H1 (cell line): ENCODE measurements around the gene RPL41. TPM values are rescaled to one million over a fixed set of nuclear protein-coding genes. Genes with fewer than 3 reads are reported as not detected.

Experiments
- CTCF ChIA-PET: fragments of 300-600 bp; sonication (Branson Sonifier 250); formaldehyde crosslinking; loops from one replicate; lab custom pipeline; 2021; ENCODE audit not compliant: partially characterized antibody; lab: Charles Lee
- POLR2A ChIA-PET: fragments of 300-600 bp; sonication (Branson Sonifier 250); formaldehyde crosslinking; loops from one replicate; lab custom pipeline; 2021; ENCODE audit warnings: inconsistent platforms; ENCODE audit not compliant: partially characterized antibody; lab: Charles Lee
- DNase-seq, 2 experiments: peaks; one replicate each; pipeline versions ENCODE4 v3.0.0 to v3.0.0-alpha.2; 2010 to 2022; ENCODE audit warnings: low spot score in 2 of 2, low read depth in 1 of 2, mixed read lengths in 1 of 2
- FAIRE-seq: peaks from 2 replicates; lab custom pipeline; 2011; peaks lifted over from hg19 to GRCh38; lab: Jason Lieb, UNC
- H2AFZ ChIP-seq: 2 replicates; pipeline ENCODE4 v1.8.1; 2012; ENCODE audit warnings: low read length, inconsistent platforms
- H2AK5ac ChIP-seq: 2 replicates; pipeline ENCODE4 v1.6.1; 2013; ENCODE audit warnings: low read depth, low read length
- H2BK120ac ChIP-seq: replicated peaks from 2 replicates; pipeline ENCODE3; 2013; ENCODE audit warnings: low read depth, low read length, inconsistent platforms
- H2BK12ac ChIP-seq: 2 replicates; pipeline ENCODE4 v1.6.1; 2013; ENCODE audit warnings: low read depth, low read length
- H2BK15ac ChIP-seq: 2 replicates; pipeline ENCODE4 v1.6.1; 2013; ENCODE audit warnings: low read length
- H2BK20ac ChIP-seq: 2 replicates; pipeline ENCODE4 v1.6.1; 2013; ENCODE audit warnings: low read length
- H2BK5ac ChIP-seq: 2 replicates; pipeline ENCODE4 v1.6.1; 2013; ENCODE audit warnings: low read depth, low read length
- H3K14ac ChIP-seq: 2 replicates; pipeline ENCODE4 v1.6.1; 2013; ENCODE audit warnings: inconsistent platforms; ENCODE audit not compliant: insufficient read length
- H3K18ac ChIP-seq: 2 replicates; pipeline ENCODE4 v1.6.1; 2013; ENCODE audit warnings: low read length; ENCODE audit errors: extremely low read depth
- H3K23ac ChIP-seq: 2 replicates; pipeline ENCODE4 v1.6.1; 2013; ENCODE audit warnings: inconsistent platforms; ENCODE audit not compliant: insufficient read length
- H3K23me2 ChIP-seq: 2 replicates; pipeline ENCODE4 v1.6.1; 2013; ENCODE audit warnings: low read depth, low read length
- H3K27ac ChIP-seq: 2 replicates; pipeline ENCODE4 v1.6.1; 2011; ENCODE audit warnings: low read depth, low read length, inconsistent platforms
- H3K27me3 ChIP-seq, 4 experiments: replicated peaks in 1 of 4; 1 replicate in 1 of 4; 2 replicates in 3 of 4; pipeline versions ENCODE4 v1.6.1 to v1.8.1; 2011 to 2013; ENCODE audit warnings: low read length in 3 of 4, mild to moderate bottlenecking in 3 of 4, inconsistent platforms in 2 of 4, mixed read lengths in 2 of 4, moderate library complexity in 1 of 4; ENCODE audit not compliant: control insufficient read depth in 3 of 4, insufficient read depth in 3 of 4; ENCODE audit errors: extremely low read depth in 1 of 4
- H3K36me3 ChIP-seq, 4 experiments: 2 replicates each; pipeline versions ENCODE4 v1.6.1 to v1.8.1; 2011 to 2013; ENCODE audit warnings: mild to moderate bottlenecking in 4 of 4, low read length in 3 of 4, moderate library complexity in 2 of 4, control low read depth in 1 of 4, inconsistent platforms in 1 of 4; ENCODE audit not compliant: insufficient read depth in 4 of 4, control insufficient read depth in 2 of 4
- H3K4ac ChIP-seq: replicated peaks from 2 replicates; pipeline ENCODE3; 2013; ENCODE audit warnings: low read length, low read depth, mixed read lengths, inconsistent platforms; ENCODE audit not compliant: insufficient read length
- H3K4me1 ChIP-seq, 4 experiments: replicated peaks in 1 of 4; 1 replicate in 1 of 4; 2 replicates in 3 of 4; pipeline versions ENCODE4 v1.6.1 to v1.8.1; 2011 to 2013; ENCODE audit warnings: low read length in 3 of 4, inconsistent platforms in 2 of 4, mixed read lengths in 1 of 4; ENCODE audit not compliant: insufficient read depth in 4 of 4, control insufficient read depth in 3 of 4
- H3K4me2 ChIP-seq, 2 experiments: 2 replicates each; pipeline versions ENCODE4 v1.6.1 to v1.8.1; 2011 to 2013; ENCODE audit warnings: low read depth in 2 of 2, low read length in 2 of 2, control low read depth in 1 of 2, inconsistent platforms in 1 of 2, mild to moderate bottlenecking in 1 of 2; ENCODE audit not compliant: insufficient read depth in 1 of 2
- H3K4me3 ChIP-seq, 4 experiments: fragments of 200-600, 300-600 bp in 1 of 4; sonication (generic), shearing (Covaris generic), sonication (Bioruptor Twin) in 1 of 4; 2 replicates each; pipeline versions ENCODE4 v1.5.1 to v1.8.1; 2011 to 2016; ENCODE audit warnings: low read length in 4 of 4, low read depth in 3 of 4, control low read depth in 2 of 4, inconsistent platforms in 2 of 4, mild to moderate bottlenecking in 2 of 4, mixed read lengths in 1 of 4, moderate library complexity in 1 of 4; ENCODE audit not compliant: insufficient read depth in 2 of 4; ENCODE audit errors: extremely low read depth in 1 of 4
- H3K56ac ChIP-seq: replicated peaks from 2 replicates; pipeline ENCODE3; 2013; ENCODE audit warnings: low read depth, mild to moderate bottlenecking, mixed read lengths, low read length, inconsistent platforms; ENCODE audit not compliant: insufficient read length
- H3K79me1 ChIP-seq: 2 replicates; pipeline ENCODE4 v1.6.1; 2013; ENCODE audit warnings: low read depth, low read length, control low read depth
- H3K79me2 ChIP-seq, 2 experiments: 2 replicates each; pipeline versions ENCODE4 v1.6.1 to v1.8.1; 2012 to 2013; ENCODE audit warnings: low read length in 2 of 2, mild to moderate bottlenecking in 2 of 2, inconsistent platforms in 1 of 2; ENCODE audit not compliant: insufficient read depth in 2 of 2, control insufficient read depth in 1 of 2
- H3K9ac ChIP-seq, 4 experiments: replicated peaks in 1 of 4; 1 replicate in 1 of 4; 2 replicates in 3 of 4; pipeline versions ENCODE4 v1.6.1 to v1.8.1; 2011 to 2013; ENCODE audit warnings: low read depth in 3 of 4, low read length in 3 of 4, control low read depth in 2 of 4, mild to moderate bottlenecking in 2 of 4, moderate library complexity in 2 of 4, inconsistent platforms in 1 of 4; ENCODE audit errors: extremely low read depth in 1 of 4
- H3K9me3 ChIP-seq, 2 experiments: 2 replicates each; pipeline versions ENCODE4 v1.6.1 to v1.8.1; 2012 to 2013; ENCODE audit warnings: mild to moderate bottlenecking in 2 of 2, moderate library complexity in 2 of 2, control low read depth in 1 of 2, inconsistent platforms in 1 of 2, low read depth in 1 of 2, low read length in 1 of 2, mixed read lengths in 1 of 2; ENCODE audit not compliant: insufficient read depth in 2 of 2
- H4K20me1 ChIP-seq, 2 experiments: replicated peaks in 1 of 2; 2 replicates each; pipeline versions ENCODE3 to v1.8.1; 2011 to 2013; ENCODE audit warnings: inconsistent platforms in 2 of 2, low read length in 2 of 2, mild to moderate bottlenecking in 1 of 2; ENCODE audit not compliant: insufficient read depth in 2 of 2, control insufficient read depth in 1 of 2
- H4K5ac ChIP-seq: 2 replicates; pipeline ENCODE4 v1.6.1; 2013; ENCODE audit warnings: low read length, low read depth, mixed read lengths, inconsistent platforms; ENCODE audit not compliant: insufficient read length
- H4K8ac ChIP-seq: 2 replicates; pipeline ENCODE4 v1.8.0; 2013; ENCODE audit warnings: mild to moderate bottlenecking, moderate library complexity, low read length, inconsistent platforms; ENCODE audit not compliant: insufficient read depth; ENCODE audit errors: extremely low read depth
- H4K91ac ChIP-seq: replicated peaks from 2 replicates; pipeline ENCODE3; 2013; ENCODE audit warnings: low read length, mixed read lengths, inconsistent platforms; ENCODE audit not compliant: insufficient read length
- ASH2L ChIP-seq: fragments of 200-600, 300-600 bp; sonication (generic); IDR thresholded peaks from one replicate; pipeline ENCODE4 v1.7.1; 2017; ENCODE audit warnings: low read length
- HDAC2 ChIP-seq, 2 experiments: fragments of 300-600 bp in 1 of 2; sonication (generic) in 1 of 2; IDR thresholded peaks; 2 replicates each; pipeline ENCODE4 v1.6.1; 2011 to 2012; ENCODE audit warnings: low read depth in 2 of 2, low read length in 2 of 2, mild to moderate bottlenecking in 2 of 2, moderate library complexity in 2 of 2, borderline replicate concordance in 1 of 2, inconsistent platforms in 1 of 2
- MAFK ChIP-seq: IDR thresholded peaks from 2 replicates; pipeline ENCODE4 v1.6.1; 2012; ENCODE audit warnings: low read depth, mild to moderate bottlenecking, improper control_type of control experiment, low read length
- MAX ChIP-seq: IDR thresholded peaks from 2 replicates; pipeline ENCODE4 v1.6.1; 2012; ENCODE audit warnings: inconsistent platforms
- RNF2 ChIP-seq: fragments of 200-900, 300-1000 bp; sonication (generic); IDR thresholded peaks from 2 replicates; pipeline ENCODE4 v1.7.1; 2016; ENCODE audit warnings: borderline replicate concordance, low read depth, mild to moderate bottlenecking, antibody characterized with exemption, low read length; ENCODE audit not compliant: poor library complexity, severe bottlenecking; ENCODE audit errors: missing control alignments
- SP2 ChIP-seq: IDR thresholded peaks from 2 replicates; pipeline ENCODE4 v1.6.1; 2012; ENCODE audit warnings: mild to moderate bottlenecking, low read length, inconsistent platforms
- YY1 ChIP-seq: IDR thresholded peaks from 2 replicates; pipeline ENCODE4 v1.6.1; 2011; ENCODE audit warnings: low read depth, mild to moderate bottlenecking, low read length
- WGBS, 2 experiments: shearing (Covaris generic) in 1 of 2; methylation state at CpG; one replicate each; pipeline versions ENCODE4 v1.1.6 to v1.1.7; 2013 to 2015; ENCODE audit warnings: low lambda C conversion rate in 2 of 2, mixed read lengths in 2 of 2, inconsistent platforms in 1 of 2, low coverage in 1 of 2, missing lambda C conversion rate in 1 of 2; ENCODE audit not compliant: insufficient replicate concordance in 2 of 2, insufficient coverage in 1 of 2, insufficient read length in 1 of 2; ENCODE audit errors: extremely low coverage in 1 of 2, missing lambda C conversion rate in 1 of 2; 5-methylcytosine and 5-hydroxymethylcytosine counted together
- polyA plus RNA-seq, 7 experiments: library from polyadenylated mRNA; depleted of rRNA in 3 of 7; stranded (reverse) in 5 of 7; unstranded in 2 of 7; fragments of >200 nt in 5 of 7; fragments of 200-250 nt in 2 of 7; gene quantifications; 1 replicate in 5 of 7; 2 replicates in 1 of 7; 4 replicates in 1 of 7; pipeline versions ENCODE4 v1.2.1 to v1.2.3, GENCODE V29; 2011 to 2013; ENCODE audit warnings: missing spikeins in 2 of 7, mixed read lengths in 2 of 7
- total RNA-seq: library from RNA; stranded (reverse); fragmentation: NEBNext Ultra II Directional; extraction: Animal tissue kit (Norgen Biotek cat#: 25700); gene quantifications from 2 replicates; pipeline ENCODE4 v1.2.1, GENCODE V29; 2021

The RPL41 gene
- total and polyA plus RNA-seq, 2 of the 8 experiments (the other 6 are each of a cell fraction or from before 2014, with no cell fraction given), result 4,440 to 16,488 TPM

GRCh38 chr12:56117778-56118687, 1.6 kb downstream of the RPL41 start, which contains the start of gene ZC3H10:
ZC3H10 (plus strand) TSS chr12:56118266; CDS start chr12:56120563, 2,297 bp downstream.
- H2AK5ac ChIP-seq, result no peak within 1 kb of the TSS
- H2BK12ac ChIP-seq, result no peak within 1 kb of the TSS; the same call in 1 of the 2 replicates
- no peaks in the 10 kb centered on the region; the same call in 1 of the 2 replicates for H3K79me1 ChIP-seq
- peaks cover 3 to 13% of the 10 kb centered on the region in 2 experiments; a peak in 3 of 4 replicates for H3K79me2 ChIP-seq
- peaks cover 0 to 9% (median 5%) of the 10 kb centered on the region in 4 experiments; a peak in 5 of 7 replicates for H3K4me1 ChIP-seq
- peak within 1 kb of the TSS; percentile 93 to 100 (median 98) for H3K9ac ChIP-seq
- H3K18ac ChIP-seq, result peak within 1 kb of the TSS; percentile 100; the same call in 1 of the 2 replicates
- H2BK5ac ChIP-seq, result peak within 1 kb of the TSS; percentile 98
- peak within 1 kb of the TSS; percentile 97 for H3K27ac ChIP-seq
- H4K20me1 ChIP-seq, result peaks cover 0 to 3% of the 10 kb centered on the region in 2 experiments
- DNase-seq (peak; percentile 96 to 100), FAIRE-seq (peak; percentile 82)
- ChIA-PET CTCF (interaction anchor here (0.5 to 5.3 kb wide), 24 partner anchors 12 to 138 kb away, joined by 3 to 47 read pairs (median 6); partner anchors contain the start of genes ESYT1, MYL6B, PA2G4 and RNF41), POLR2A (interaction anchor here (0.6 to 7.1 kb wide), 34 partner anchors 10 to 314 kb away, joined by 3 to 267 read pairs (median 5); partner anchors contain the start of genes ANKRD52, CNPY2, COQ10A and DNAJC14)
- H2BK120ac ChIP-seq, result no peak within 1 kb of the TSS
- peak within 1 kb of the TSS; percentile 93 for H4K5ac ChIP-seq
- peak within 1 kb of the TSS; percentile 85 to 99 (median 96) for H3K4me3 ChIP-seq
- H2BK20ac ChIP-seq, result no peak within 1 kb of the TSS
- H3K9me3 ChIP-seq, result no peaks in the 10 kb centered on the region
- peak within 1 kb of the TSS; percentile 78 for H3K56ac ChIP-seq
- no peak within 1 kb of the TSS for H3K14ac ChIP-seq
- no peak within 1 kb of the TSS; the same call in 1 of the 2 replicates for H2AFZ ChIP-seq
- 2% methylated on average over 61 of the region's 61 CpGs; no CpG with 5 or more reads in 1 of the 2 experiments for WGBS, 2 experiments
- H4K8ac ChIP-seq, result no peak within 1 kb of the TSS
- peak within 1 kb of the TSS; percentile 96 to 99 for H3K4me2 ChIP-seq
- H2BK15ac ChIP-seq, result peak within 1 kb of the TSS; percentile 83; the same call in 1 of the 2 replicates
- H4K91ac ChIP-seq, result no peak within 1 kb of the TSS
- peaks cover 10% of the 10 kb centered on the region for H3K23me2 ChIP-seq
- H3K27me3 ChIP-seq, result no peaks in the 10 kb centered on the region
- no peak within 1 kb of the TSS for H3K4ac ChIP-seq
- peaks cover 5 to 23% (median 13%) of the 10 kb centered on the region in 4 experiments; a peak in 7 of 8 replicates for H3K36me3 ChIP-seq
- H3K23ac ChIP-seq, result no peak within 1 kb of the TSS
- TF ChIP-seq YY1, result no peak
- no peak; a peak in 1 of 4 replicates for TF ChIP-seq HDAC2 (IDR thresholded peaks at IDR 0.05; ENCODE audit: borderline replicate concordance in 1 of 2, low read depth in 2 of 2, low read length in 2 of 2)
- TF ChIP-seq MAX, result peak; percentile 86
- TF ChIP-seq ASH2L, result no peak
- no peak for TF ChIP-seq MAFK
- no peak for TF ChIP-seq RNF2
- TF ChIP-seq SP2, result peak; percentile 89
